MCF 10A (cell line): ENCODE measurements around the gene TMEM109. TPM values are rescaled to one million over a fixed set of nuclear protein-coding genes. Genes with fewer than 3 reads are reported as not detected.
A peak's percentile ranks its signal among the peaks of the same experiment; 100 is the strongest.

ENCODE experiments used
- BruUV-seq: library from RNA; stranded (reverse); fragments of 400-500 nt; replicated peaks from 2 replicates; lab custom pipeline; 2021; lab: Mats Ljungman, UMichigan
- CTCF ChIA-PET: fragments of 300-600 bp; sonication (Branson Sonifier 250); formaldehyde crosslinking; extraction: SDS; loops from one replicate; lab custom pipeline; 2021; ENCODE audit warnings: antibody characterized with exemption, inconsistent platforms; lab: Yijun Ruan, JAX
- POLR2A ChIA-PET: fragments of 300-600, 350-650 bp; sonication (Branson Sonifier 250); formaldehyde crosslinking; extraction: SDS; loops from one replicate; lab custom pipeline; 2020; ENCODE audit warnings: antibody characterized with exemption, inconsistent platforms; lab: Yijun Ruan, JAX
- DNase-seq: peaks from one replicate; pipeline ENCODE4 v3.0.0-alpha.2; 2018; ENCODE audit not compliant: unreplicated experiment
- H3K27ac Mint-ChIP-seq: one replicate; pipeline ENCODE4 v1.8.0; 2022; ENCODE audit warnings: mild to moderate bottlenecking, low read depth, mixed read lengths; ENCODE audit not compliant: unreplicated experiment
- H3K27me3 Mint-ChIP-seq: one replicate; pipeline ENCODE4 v1.8.0; 2022; ENCODE audit warnings: mixed read lengths; ENCODE audit not compliant: insufficient read depth, unreplicated experiment
- H3K36me3 Mint-ChIP-seq: one replicate; pipeline ENCODE4 v1.8.0; 2022; ENCODE audit warnings: mild to moderate bottlenecking, moderate library complexity, mixed read lengths; ENCODE audit not compliant: insufficient read depth, unreplicated experiment
- H3K4me1 Mint-ChIP-seq: one replicate; pipeline ENCODE4 v1.8.0; 2022; ENCODE audit warnings: mixed read lengths; ENCODE audit not compliant: insufficient read depth, unreplicated experiment
- H3K4me3 Mint-ChIP-seq: one replicate; pipeline ENCODE4 v1.8.0; 2022; ENCODE audit warnings: mild to moderate bottlenecking, moderate library complexity, mixed read lengths; ENCODE audit not compliant: unreplicated experiment
- H3K9me3 Mint-ChIP-seq: one replicate; pipeline ENCODE4 v1.8.0; 2022; ENCODE audit warnings: mixed read lengths; ENCODE audit not compliant: unreplicated experiment
- CTCF ChIP-seq: fragments of 200-600 bp; IDR thresholded peaks from one replicate; pipeline ENCODE4 v1.8.0; 2022; ENCODE audit warnings: antibody characterized with exemption, mild to moderate bottlenecking; ENCODE audit not compliant: unreplicated experiment
- intact Hi-C: fragments of 100-400 bp; cut with micrococcal nuclease; formaldehyde crosslinking; loops from 2 replicates; pipeline ENCODE4 v1.14.1; 2022
- total RNA-seq: library from RNA; stranded (reverse); gene quantifications from 2 replicates; pipeline ENCODE4 v1.2.3, GENCODE V29; 2022

The TMEM109 gene
- total RNA-seq, 1 experiment from 2014 or later = 45.8 TPM

GRCh38 chr11:60941371-60942119 lies 27.6 kb downstream of the TMEM109 start:
- peaks cover 27% of the 10 kb centered on the region for H3K27me3 Mint-ChIP-seq
- H3K4me1 Mint-ChIP-seq = no peaks in the 10 kb centered on the region
- CTCF ChIA-PET = interaction anchor here (0.8 kb wide), 1 partner anchor 12 kb away, joined by 3 read pairs; no protein-coding TSS in a partner anchor
- BruUV-seq = no TSS peak
- no peaks in the 10 kb centered on the region for H3K9me3 Mint-ChIP-seq
- no peaks in the 10 kb centered on the region for H3K36me3 Mint-ChIP-seq
- intact Hi-C loops = no loop called here
- no peak overlapping the region for H3K4me3 Mint-ChIP-seq
- H3K27ac Mint-ChIP-seq = no peak overlapping the region
- POLR2A ChIA-PET = interaction anchor here (0.5 to 1.3 kb wide), 2 partner anchors 24 to 424 kb away, joined by 3 to 4 read pairs; no protein-coding TSS in a partner anchor
- no peak for TF ChIP-seq CTCF
- DNase-seq = no peak

GRCh38 chr11:60942219-60942618 lies 28.3 kb downstream of the TMEM109 start:
- CTCF ChIA-PET = no interaction called here
- no peak overlapping the region for H3K27ac Mint-ChIP-seq

DNA sequence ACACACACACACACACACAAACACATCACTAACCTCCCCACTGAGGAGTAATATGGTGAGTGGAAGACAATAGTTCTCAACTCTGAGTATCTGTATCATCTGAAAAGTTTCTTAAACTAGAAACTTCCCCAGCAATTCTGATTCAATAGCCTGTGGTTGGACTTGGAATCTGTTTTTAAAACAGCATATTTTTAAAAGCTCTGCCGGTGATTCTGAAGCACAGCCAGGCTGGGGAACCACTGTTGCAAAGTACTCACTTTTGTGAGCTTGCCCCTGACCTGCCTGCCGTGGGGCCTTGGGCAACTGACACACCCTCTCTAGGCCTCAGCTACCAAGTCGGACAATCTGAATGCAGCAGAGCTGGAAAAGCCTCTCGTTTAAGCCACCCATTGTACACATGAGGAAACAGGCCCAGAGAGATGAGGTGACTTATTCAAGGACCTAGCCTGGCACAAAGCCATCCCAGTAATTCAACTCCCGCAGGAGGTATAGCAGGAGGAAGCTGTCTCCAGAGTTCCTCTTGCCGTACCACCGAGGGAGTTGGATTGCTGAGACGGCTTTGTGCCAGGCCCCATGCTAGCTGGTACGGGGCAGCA lies 29.1 kb downstream of the TMEM109 start:
- H3K4me1 Mint-ChIP-seq = no peaks in the 10 kb centered on the region
- intact Hi-C loops = no loop called here
- POLR2A ChIA-PET = no interaction called here
- no peak overlapping the region for H3K4me3 Mint-ChIP-seq
- CTCF ChIA-PET = interaction anchor here (0.6 kb wide), 1 partner anchor 69 kb away, joined by 3 read pairs; no protein-coding TSS in a partner anchor
- BruUV-seq = no TSS peak
- no peak overlapping the region for H3K27ac Mint-ChIP-seq
- DNase-seq = peak; percentile 21
- H3K27me3 Mint-ChIP-seq = peaks cover 28% of the 10 kb centered on the region
- H3K36me3 Mint-ChIP-seq = no peaks in the 10 kb centered on the region
- TF ChIP-seq CTCF = no peak
- H3K9me3 Mint-ChIP-seq = no peaks in the 10 kb centered on the region

More at GRCh38 chr11:60942219-60942618, 28.3 kb downstream of the TMEM109 start:
- Mint-ChIP-seq H3K36me3 (no peaks in the 10 kb centered on the region), H3K9me3 (no peaks in the 10 kb centered on the region), H3K4me1 (no peaks in the 10 kb centered on the region), H3K27me3 (peaks cover 28% of the 10 kb centered on the region), H3K4me3 (no peak overlapping the region)
- POLR2A ChIA-PET = interaction anchor here (0.5 kb wide), 1 partner anchor 425 kb away, joined by 3 read pairs; no protein-coding TSS in a partner anchor
- BruUV-seq = no TSS peak
- intact Hi-C loops = no loop called here
- no peak for TF ChIP-seq CTCF
- DNase-seq = no peak
